Measurements from ENCODE around the gene GRAP. TPM values are rescaled to one million over a fixed set of nuclear protein-coding genes. Genes with fewer than 3 reads are reported as not detected.

Gene GRAP
- total and polyA plus RNA-seq, 10 of the 15 experiments (the other 5 are each of a cell fraction or from before 2014, with no cell fraction given) = 0.58 to 78.3 (median 36.6) TPM

DNA sequence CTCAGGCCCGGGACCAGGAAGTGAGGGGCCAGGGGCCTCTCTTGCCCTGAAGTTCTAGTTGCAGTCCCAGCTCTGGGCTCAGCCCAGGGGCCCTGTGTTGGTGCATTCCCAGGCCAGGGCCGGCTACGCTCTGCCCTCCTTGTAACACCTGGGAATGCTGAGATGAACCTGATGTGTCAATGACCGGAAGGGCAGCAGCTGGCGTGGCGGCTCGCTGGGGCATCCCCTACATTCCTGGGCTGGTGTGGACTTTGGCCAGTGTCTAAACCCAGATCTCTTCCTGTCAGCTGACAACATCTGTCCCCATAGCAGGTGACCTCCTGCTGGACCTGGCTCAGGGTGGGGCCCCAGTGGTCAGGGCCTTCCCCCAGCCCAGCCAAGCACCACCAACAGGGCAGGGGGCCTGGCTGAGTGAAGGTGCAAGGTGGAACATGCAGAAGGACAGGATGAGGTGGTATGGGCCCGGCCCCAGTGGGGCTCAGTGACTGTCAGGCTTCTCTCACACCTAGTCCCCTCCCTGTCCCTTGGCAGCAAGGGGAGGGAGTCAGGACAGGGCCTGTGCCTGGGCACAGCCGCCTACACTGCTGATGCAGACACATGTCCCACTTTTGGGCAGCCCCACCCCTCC lies 58.1 kb downstream of the GRAP start (continued):
- TF ChIP-seq CHD2 (IDR thresholded peaks at IDR 0.05; ENCODE audit: borderline replicate concordance, low read depth, low read length) = no peak
- TF ChIP-seq, protein P1, sequence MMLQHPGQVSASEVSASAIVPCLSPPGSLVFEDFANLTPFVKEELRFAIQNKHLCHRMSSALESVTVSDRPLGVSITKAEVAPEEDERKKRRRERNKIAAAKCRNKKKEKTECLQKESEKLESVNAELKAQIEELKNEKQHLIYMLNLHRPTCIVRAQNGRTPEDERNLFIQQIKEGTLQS (IDR thresholded peaks at IDR 0.05; ENCODE audit: borderline replicate concordance, extremely low read depth, low read depth, low read length) = no peak

DNA sequence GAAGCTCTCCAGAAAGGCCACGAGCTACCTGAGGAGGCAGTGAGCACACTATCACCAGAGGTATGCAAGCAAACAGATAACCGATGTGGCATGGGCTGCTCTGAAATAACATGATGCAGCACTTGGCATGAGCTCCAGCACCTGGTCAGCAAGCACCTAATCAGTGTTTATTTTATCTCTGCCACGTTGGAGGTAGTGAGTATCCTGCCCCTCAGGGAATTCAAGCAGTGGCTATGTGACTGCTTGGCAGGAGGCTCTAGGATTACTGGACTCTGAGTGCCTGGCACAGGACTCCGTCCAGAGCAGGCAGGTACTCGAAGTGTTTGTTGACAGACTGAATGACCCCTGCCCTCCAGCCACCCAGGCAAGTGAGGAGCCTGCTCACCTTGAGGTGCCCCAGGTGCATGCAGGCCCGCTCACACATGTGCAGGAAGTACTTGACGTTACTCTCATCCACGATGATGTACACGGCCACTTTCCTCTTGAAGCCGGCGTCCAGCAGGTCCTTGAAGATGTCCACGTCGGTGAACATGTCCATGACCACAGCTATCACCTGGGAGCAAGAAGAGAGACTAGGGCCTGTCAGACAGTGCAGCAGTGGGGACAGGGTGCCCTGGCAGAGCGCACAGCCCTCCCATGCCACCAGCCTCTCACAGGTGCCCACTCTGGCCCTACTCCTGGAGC lies 58.8 kb downstream of the GRAP start:
- Histone ChIP-seq H3K79me2 (ENCODE audit: control insufficient read depth, insufficient read depth, low read length) (no peaks in the 10 kb centered on the region), H3K27me3 (replicated peaks in 1 of 2; ENCODE audit: control insufficient read depth in 2 of 2, insufficient read depth in 2 of 2, low read length in 1 of 2) (no peaks in the 10 kb centered on the region), H3K4me1 (ENCODE audit: control insufficient read depth, insufficient read depth, low read length) (peaks cover 6% of the 10 kb centered on the region), H3K4me3 (no peak overlapping the region), H3K9me3 (replicated peaks; ENCODE audit: control insufficient read depth, insufficient read depth, low read length) (no peaks in the 10 kb centered on the region), H2AFZ (ENCODE audit: control insufficient read depth, low read depth, low read length) (no peak overlapping the region), H3K27ac (ENCODE audit: control insufficient read depth, insufficient read depth) (no peak overlapping the region), H3K9ac (ENCODE audit: control insufficient read depth, insufficient read depth, low read length) (no peak overlapping the region), H3K36me3 (ENCODE audit: control insufficient read depth in 2 of 2, insufficient read depth in 2 of 2, low read length in 1 of 2) (peaks cover 0 to 14% of the 10 kb centered on the region in 2 experiments; a peak in 3 of 4 replicates), H3K4me2 (ENCODE audit: control insufficient read depth, insufficient read depth) (no peak overlapping the region), H4K20me1 (ENCODE audit: control insufficient read depth, insufficient read depth) (no peaks in the 10 kb centered on the region)
- in situ Hi-C loops (cut with MboI) = no loop called here
- 85% methylated on average over 14 of the region's 14 CpGs for WGBS (ENCODE audit: insufficient coverage, insufficient replicate concordance, low lambda C conversion rate, missing lambda C conversion rate)
- FAIRE-seq (no peak), DNase-seq (ENCODE audit: low read depth, low spot score) (no peak), ATAC-seq (no peak)
- SMC1A ChIA-PET (ENCODE audit: uncharacterized antibody, unreplicated experiment) = no interaction called here
- CTCF ChIA-PET = interaction anchor here (0.8 to 1.9 kb wide), 2 partner anchors 9 to 27 kb away, joined by 3 to 5 read pairs; no protein-coding TSS in a partner anchor
- no TSS peak for BruUV-seq (replicated peaks)
- intact Hi-C loops (cut with micrococcal nuclease; ENCODE audit: unreplicated experiment) = no loop called here
- RAD21 ChIA-PET (ENCODE audit: unreplicated experiment) = no interaction called here
- POLR2A ChIA-PET = interaction anchor here (0.5 kb wide), 1 partner anchor 659 kb away, joined by 5 read pairs; no protein-coding TSS in a partner anchor
- no peak for TF ChIP-seq NFYB (IDR thresholded peaks at IDR 0.05; ENCODE audit: insufficient read depth, low read depth, low read length)
- no peak for TF ChIP-seq HDAC6 (IDR thresholded peaks at IDR 0.05; ENCODE audit: unreplicated experiment)
- TF ChIP-seq, protein P2, sequence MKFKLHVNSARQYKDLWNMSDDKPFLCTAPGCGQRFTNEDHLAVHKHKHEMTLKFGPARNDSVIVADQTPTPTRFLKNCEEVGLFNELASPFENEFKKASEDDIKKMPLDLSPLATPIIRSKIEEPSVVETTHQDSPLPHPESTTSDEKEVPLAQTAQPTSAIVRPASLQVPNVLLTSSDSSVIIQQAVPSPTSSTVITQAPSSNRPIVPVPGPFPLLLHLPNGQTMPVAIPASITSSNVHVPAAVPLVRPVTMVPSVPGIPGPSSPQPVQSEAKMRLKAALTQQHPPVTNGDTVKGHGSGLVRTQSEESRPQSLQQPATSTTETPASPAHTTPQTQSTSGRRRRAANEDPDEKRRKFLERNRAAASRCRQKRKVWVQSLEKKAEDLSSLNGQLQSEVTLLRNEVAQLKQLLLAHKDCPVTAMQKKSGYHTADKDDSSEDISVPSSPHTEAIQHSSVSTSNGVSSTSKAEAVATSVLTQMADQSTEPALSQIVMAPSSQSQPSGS (IDR thresholded peaks at IDR 0.05; ENCODE audit: low read length) = no peak
- TF ChIP-seq, protein P3, sequence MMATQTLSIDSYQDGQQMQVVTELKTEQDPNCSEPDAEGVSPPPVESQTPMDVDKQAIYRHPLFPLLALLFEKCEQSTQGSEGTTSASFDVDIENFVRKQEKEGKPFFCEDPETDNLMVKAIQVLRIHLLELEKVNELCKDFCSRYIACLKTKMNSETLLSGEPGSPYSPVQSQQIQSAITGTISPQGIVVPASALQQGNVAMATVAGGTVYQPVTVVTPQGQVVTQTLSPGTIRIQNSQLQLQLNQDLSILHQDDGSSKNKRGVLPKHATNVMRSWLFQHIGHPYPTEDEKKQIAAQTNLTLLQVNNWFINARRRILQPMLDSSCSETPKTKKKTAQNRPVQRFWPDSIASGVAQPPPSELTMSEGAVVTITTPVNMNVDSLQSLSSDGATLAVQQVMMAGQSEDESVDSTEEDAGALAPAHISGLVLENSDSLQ (IDR thresholded peaks at IDR 0.05) = no peak
- no peak for TF ChIP-seq KAT2A (conservative IDR thresholded peaks at IDR 0.05; ENCODE audit: control insufficient read depth, low read depth, low read length)
- no peak for TF ChIP-seq JUND (IDR thresholded peaks at IDR 0.05; ENCODE audit: low read depth, low read length)
- TF ChIP-seq CHD4 (IDR thresholded peaks at IDR 0.05) = no peak
- no peak for TF ChIP-seq TCF3 (IDR thresholded peaks at IDR 0.05; ENCODE audit: borderline replicate concordance, insufficient read depth, low read depth, low read length)
- no peak for TF ChIP-seq ATF7 (IDR thresholded peaks at IDR 0.05; ENCODE audit: low read depth)
- TF ChIP-seq MTA2 (IDR thresholded peaks at IDR 0.05; ENCODE audit: low read depth) = no peak
- TF ChIP-seq, protein P4, sequence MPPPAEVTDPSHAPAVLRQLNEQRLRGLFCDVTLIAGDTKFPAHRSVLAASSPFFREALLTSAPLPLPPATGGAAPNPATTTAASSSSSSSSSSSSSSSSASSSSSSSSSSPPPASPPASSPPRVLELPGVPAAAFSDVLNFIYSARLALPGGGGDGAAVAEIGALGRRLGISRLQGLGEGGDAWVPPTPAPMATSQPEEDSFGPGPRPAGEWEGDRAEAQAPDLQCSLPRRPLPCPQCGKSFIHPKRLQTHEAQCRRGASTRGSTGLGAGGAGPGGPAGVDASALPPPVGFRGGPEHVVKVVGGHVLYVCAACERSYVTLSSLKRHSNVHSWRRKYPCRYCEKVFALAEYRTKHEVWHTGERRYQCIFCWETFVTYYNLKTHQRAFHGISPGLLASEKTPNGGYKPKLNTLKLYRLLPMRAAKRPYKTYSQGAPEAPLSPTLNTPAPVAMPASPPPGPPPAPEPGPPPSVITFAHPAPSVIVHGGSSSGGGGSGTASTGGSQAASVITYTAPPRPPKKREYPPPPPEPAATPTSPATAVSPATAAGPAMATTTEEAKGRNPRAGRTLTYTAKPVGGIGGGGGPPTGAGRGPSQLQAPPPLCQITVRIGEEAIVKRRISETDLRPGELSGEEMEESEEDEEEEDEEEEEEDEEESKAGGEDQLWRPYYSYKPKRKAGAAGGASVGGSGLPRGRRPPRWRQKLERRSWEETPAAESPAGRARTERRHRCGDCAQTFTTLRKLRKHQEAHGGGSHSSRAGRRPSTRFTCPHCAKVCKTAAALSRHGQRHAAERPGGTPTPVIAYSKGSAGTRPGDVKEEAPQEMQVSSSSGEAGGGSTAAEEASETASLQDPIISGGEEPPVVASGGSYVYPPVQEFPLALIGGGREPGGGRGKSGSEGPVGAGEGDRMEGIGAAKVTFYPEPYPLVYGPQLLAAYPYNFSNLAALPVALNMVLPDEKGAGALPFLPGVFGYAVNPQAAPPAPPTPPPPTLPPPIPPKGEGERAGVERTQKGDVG (CRISPR knock-in tag; IDR thresholded peaks at IDR 0.05) = no peak
- no peak for TF ChIP-seq POU2F2 (IDR thresholded peaks at IDR 0.05; ENCODE audit: borderline replicate concordance, low read depth, low read length)
- TF ChIP-seq WRNIP1 (IDR thresholded peaks at IDR 0.05; ENCODE audit: borderline replicate concordance, low read depth, low read length) = no peak
